HEK293 (cell line): ENCODE results near the gene ZNF8.
A peak's percentile ranks its signal among the peaks of the same experiment; 100 is the strongest.

ENCODE experiments used
- GLIS1 ChIP-seq: fragments of 450-650 bp; formaldehyde crosslinking; IDR thresholded peaks from 2 replicates; pipeline ENCODE4 v1.5.1; 2016; ENCODE audit warnings: missing biosample characterization, missing genetic modification characterization
- HOXC10 ChIP-seq: sonication (generic); formaldehyde crosslinking; IDR thresholded peaks from 2 replicates; pipeline ENCODE4 v1.8.1; 2023; ENCODE audit warnings: mild to moderate bottlenecking, missing genetic modification reagents
- MZF1 ChIP-seq: fragments of 450-650 bp; formaldehyde crosslinking; IDR thresholded peaks from 2 replicates; pipeline ENCODE4 v1.5.1; 2017; ENCODE audit warnings: missing biosample characterization, missing genetic modification characterization, borderline replicate concordance
- SP2 ChIP-seq: fragments of 450-650 bp; formaldehyde crosslinking; IDR thresholded peaks from 2 replicates; pipeline ENCODE4 v1.5.1; 2016; ENCODE audit warnings: missing biosample characterization, missing genetic modification characterization
- TCF7L2 ChIP-seq: IDR thresholded peaks from 2 replicates; pipeline ENCODE4 v1.6.1; 2011; ENCODE audit warnings: low read depth, mild to moderate bottlenecking, inconsistent platforms, low read length, moderate library complexity, borderline replicate concordance
- ZFP3 ChIP-seq: fragments of 450-650 bp; formaldehyde crosslinking; IDR thresholded peaks from 2 replicates; pipeline ENCODE4 v1.5.1; 2016; ENCODE audit warnings: low read depth, missing biosample characterization, missing genetic modification characterization
- ZFP41 ChIP-seq: fragments of 450-650 bp; formaldehyde crosslinking; IDR thresholded peaks from 2 replicates; pipeline ENCODE4 v1.5.1; 2016; ENCODE audit warnings: missing biosample characterization, missing genetic modification characterization, borderline replicate concordance
- ZNF133 ChIP-seq: fragments of 450-650 bp; formaldehyde crosslinking; IDR thresholded peaks from 2 replicates; pipeline ENCODE4 v1.5.1; 2016; ENCODE audit warnings: missing biosample characterization, missing genetic modification characterization
- ZNF24 ChIP-seq: fragments of 450-650 bp; formaldehyde crosslinking; IDR thresholded peaks from 2 replicates; pipeline ENCODE4 v1.5.1; 2016; ENCODE audit warnings: missing biosample characterization, missing genetic modification characterization
- ZNF274 ChIP-seq, 2 experiments: fragments of 200-500 bp in 1 of 2; fragments of 450-650 bp in 1 of 2; sonication (Bioruptor generic) in 1 of 2; formaldehyde crosslinking in 1 of 2; IDR thresholded peaks; 2 replicates each; pipeline versions ENCODE4 v1.5.1 to v1.6.1; 2014 to 2016; ENCODE audit warnings: borderline replicate concordance in 1 of 2, inconsistent platforms in 1 of 2, low read length in 1 of 2, missing biosample characterization in 1 of 2, missing genetic modification characterization in 1 of 2
- ZNF335 ChIP-seq: fragments of 450-650 bp; formaldehyde crosslinking; conservative IDR thresholded peaks from 2 replicates; pipeline ENCODE4 v1.5.1; 2016; ENCODE audit warnings: missing biosample characterization, missing genetic modification characterization
- ZNF394 ChIP-seq: fragments of 450-650 bp; formaldehyde crosslinking; IDR thresholded peaks from 2 replicates; pipeline ENCODE4 v1.5.1; 2016; ENCODE audit warnings: missing biosample characterization, missing genetic modification characterization, mild to moderate bottlenecking, moderate library complexity, borderline replicate concordance
- ZNF600 ChIP-seq: fragments of 450-650 bp; formaldehyde crosslinking; IDR thresholded peaks from 2 replicates; pipeline ENCODE4 v1.5.1; 2016; ENCODE audit warnings: missing biosample characterization, missing genetic modification characterization
- ZNF785 ChIP-seq: fragments of 450-650 bp; formaldehyde crosslinking; IDR thresholded peaks from 2 replicates; pipeline ENCODE4 v1.5.1; 2016; ENCODE audit warnings: missing biosample characterization, missing genetic modification characterization
- ZNF791 ChIP-seq: fragments of 450-650 bp; formaldehyde crosslinking; IDR thresholded peaks from 2 replicates; pipeline ENCODE4 v1.5.1; 2016; ENCODE audit warnings: missing biosample characterization, missing genetic modification characterization
- ZNF830 ChIP-seq: fragments of 450-650 bp; IDR thresholded peaks from 2 replicates; pipeline ENCODE4 v1.5.0; 2018; ENCODE audit warnings: missing biosample characterization, missing genetic modification characterization, low read depth, mild to moderate bottlenecking, moderate library complexity
- ZSCAN16 ChIP-seq: fragments of 450-650 bp; formaldehyde crosslinking; IDR thresholded peaks from 2 replicates; pipeline ENCODE4 v1.5.1; 2016; ENCODE audit warnings: missing biosample characterization, missing genetic modification characterization
- TF ChIP-seq, protein P1 (sequence below): fragments of 450-650 bp; formaldehyde crosslinking; conservative IDR thresholded peaks from 2 replicates; pipeline ENCODE4 v1.5.1; 2016; ENCODE audit warnings: low read depth, missing biosample characterization, missing genetic modification characterization
- TF ChIP-seq, protein P2 (sequence below): fragments of 450-650 bp; formaldehyde crosslinking; IDR thresholded peaks from 2 replicates; pipeline ENCODE4 v1.5.1; 2016; ENCODE audit warnings: missing biosample characterization, missing genetic modification characterization
- TF ChIP-seq, protein P3 (sequence below): fragments of 450-650 bp; formaldehyde crosslinking; IDR thresholded peaks from 2 replicates; pipeline ENCODE4 v1.5.1; 2016; ENCODE audit warnings: missing biosample characterization, missing genetic modification characterization
- TF ChIP-seq, protein P4 (sequence below): fragments of 450-650 bp; formaldehyde crosslinking; IDR thresholded peaks from 2 replicates; pipeline ENCODE4 v1.5.1; 2016; ENCODE audit warnings: missing biosample characterization, missing genetic modification characterization, low read depth
- TF ChIP-seq, protein P5 (sequence below): fragments of 450-650 bp; formaldehyde crosslinking; IDR thresholded peaks from 2 replicates; pipeline ENCODE4 v1.5.0; 2017; ENCODE audit warnings: missing biosample characterization, missing genetic modification characterization, borderline replicate concordance
- TF ChIP-seq, protein P6 (sequence below): fragments of 450-650 bp; formaldehyde crosslinking; IDR thresholded peaks from 2 replicates; pipeline ENCODE4 v1.5.1; 2016; ENCODE audit warnings: missing biosample characterization, missing genetic modification characterization

Gene ZNF8

DNA sequence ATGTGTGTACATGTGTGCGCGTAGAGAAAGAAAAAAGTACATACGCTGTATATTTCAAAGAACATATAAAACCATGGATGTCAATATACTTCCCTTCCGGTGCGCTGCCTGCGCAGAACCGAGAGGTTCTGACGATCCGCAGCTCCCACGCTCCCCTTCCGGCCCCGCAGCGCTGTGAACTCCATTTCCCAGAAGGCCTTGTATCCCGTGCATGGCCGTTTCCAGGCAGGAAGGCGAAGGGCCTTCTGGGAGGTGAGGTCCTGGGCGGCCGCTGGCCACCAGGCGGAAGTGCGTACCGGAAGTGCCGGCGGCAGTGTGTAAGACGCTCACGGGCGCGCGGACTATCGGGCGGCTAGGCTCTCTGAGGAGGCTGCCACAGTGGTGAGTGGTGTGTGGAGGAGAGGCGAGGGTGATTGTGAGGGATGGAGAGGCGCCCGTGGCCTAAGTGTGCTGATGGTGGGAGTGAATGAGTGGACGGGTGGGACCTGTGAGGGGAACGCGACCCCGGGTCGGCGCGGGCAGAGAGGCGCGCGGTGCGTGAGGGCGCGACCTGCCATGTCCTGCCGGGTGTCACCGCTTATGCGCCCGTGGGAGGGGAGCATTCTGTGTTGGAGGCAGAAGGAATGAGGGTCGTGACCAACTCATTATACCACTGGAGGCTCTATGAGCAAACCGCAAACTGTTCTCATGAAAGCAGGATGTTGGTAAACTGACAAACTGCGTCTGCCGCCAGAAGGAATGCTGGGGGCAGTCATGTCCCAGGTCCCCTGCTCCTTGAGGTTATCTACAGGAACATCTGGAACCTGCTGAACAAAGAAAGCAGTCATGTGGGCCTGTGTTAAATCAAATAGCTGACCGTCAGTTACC is 26.5 kb downstream of the ZNF8 start, which contains the start of gene ERVK3-1 (continued):
- TF ChIP-seq, protein P1, sequence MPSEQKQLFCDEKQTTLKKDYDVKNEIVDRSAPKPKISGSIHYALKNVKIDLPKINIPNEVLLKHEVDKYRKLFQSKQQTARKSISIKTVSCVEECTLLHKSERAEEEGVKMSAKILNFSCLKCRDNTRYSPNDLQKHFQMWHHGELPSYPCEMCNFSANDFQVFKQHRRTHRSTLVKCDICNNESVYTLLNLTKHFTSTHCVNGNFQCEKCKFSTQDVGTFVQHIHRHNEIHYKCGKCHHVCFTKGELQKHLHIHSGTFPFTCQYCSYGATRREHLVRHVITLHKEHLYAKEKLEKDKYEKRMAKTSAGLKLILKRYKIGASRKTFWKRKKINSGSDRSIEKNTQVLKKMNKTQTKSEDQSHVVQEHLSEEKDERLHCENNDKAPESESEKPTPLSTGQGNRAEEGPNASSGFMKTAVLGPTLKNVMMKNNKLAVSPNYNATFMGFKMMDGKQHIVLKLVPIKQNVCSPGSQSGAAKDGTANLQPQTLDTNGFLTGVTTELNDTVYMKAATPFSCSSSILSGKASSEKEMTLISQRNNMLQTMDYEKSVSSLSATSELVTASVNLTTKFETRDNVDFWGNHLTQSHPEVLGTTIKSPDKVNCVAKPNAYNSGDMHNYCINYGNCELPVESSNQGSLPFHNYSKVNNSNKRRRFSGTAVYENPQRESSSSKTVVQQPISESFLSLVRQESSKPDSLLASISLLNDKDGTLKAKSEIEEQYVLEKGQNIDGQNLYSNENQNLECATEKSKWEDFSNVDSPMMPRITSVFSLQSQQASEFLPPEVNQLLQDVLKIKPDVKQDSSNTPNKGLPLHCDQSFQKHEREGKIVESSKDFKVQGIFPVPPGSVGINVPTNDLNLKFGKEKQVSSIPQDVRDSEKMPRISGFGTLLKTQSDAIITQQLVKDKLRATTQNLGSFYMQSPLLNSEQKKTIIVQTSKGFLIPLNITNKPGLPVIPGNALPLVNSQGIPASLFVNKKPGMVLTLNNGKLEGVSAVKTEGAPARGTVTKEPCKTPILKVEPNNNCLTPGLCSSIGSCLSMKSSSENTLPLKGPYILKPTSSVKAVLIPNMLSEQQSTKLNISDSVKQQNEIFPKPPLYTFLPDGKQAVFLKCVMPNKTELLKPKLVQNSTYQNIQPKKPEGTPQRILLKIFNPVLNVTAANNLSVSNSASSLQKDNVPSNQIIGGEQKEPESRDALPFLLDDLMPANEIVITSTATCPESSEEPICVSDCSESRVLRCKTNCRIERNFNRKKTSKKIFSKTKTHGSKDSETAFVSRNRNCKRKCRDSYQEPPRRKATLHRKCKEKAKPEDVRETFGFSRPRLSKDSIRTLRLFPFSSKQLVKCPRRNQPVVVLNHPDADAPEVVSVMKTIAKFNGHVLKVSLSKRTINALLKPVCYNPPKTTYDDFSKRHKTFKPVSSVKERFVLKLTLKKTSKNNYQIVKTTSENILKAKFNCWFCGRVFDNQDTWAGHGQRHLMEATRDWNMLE (tag by site-specific recombination), result peak; percentile 76
- peak; percentile 19; the same call in 1 of the 2 replicates for TF ChIP-seq ZNF394 (tag by site-specific recombination)
- TF ChIP-seq ZSCAN16, result peak; percentile 72; the same call in 1 of the 2 replicates
- TF ChIP-seq, protein P2, sequence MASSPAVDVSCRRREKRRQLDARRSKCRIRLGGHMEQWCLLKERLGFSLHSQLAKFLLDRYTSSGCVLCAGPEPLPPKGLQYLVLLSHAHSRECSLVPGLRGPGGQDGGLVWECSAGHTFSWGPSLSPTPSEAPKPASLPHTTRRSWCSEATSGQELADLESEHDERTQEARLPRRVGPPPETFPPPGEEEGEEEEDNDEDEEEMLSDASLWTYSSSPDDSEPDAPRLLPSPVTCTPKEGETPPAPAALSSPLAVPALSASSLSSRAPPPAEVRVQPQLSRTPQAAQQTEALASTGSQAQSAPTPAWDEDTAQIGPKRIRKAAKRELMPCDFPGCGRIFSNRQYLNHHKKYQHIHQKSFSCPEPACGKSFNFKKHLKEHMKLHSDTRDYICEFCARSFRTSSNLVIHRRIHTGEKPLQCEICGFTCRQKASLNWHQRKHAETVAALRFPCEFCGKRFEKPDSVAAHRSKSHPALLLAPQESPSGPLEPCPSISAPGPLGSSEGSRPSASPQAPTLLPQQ (tag by site-specific recombination), result peak; percentile 86
- TF ChIP-seq ZNF24, result peak; percentile 59; the same call in 1 of the 2 replicates
- TF ChIP-seq ZNF785 (tag by site-specific recombination), result peak; percentile 80; the same call in 1 of the 2 replicates
- no peak for TF ChIP-seq ZFP3
- TF ChIP-seq ZNF133 (tag by site-specific recombination), result peak; percentile 64; the same call in 1 of the 2 replicates
- no peak for TF ChIP-seq ZNF274 (IDR thresholded peaks at IDR 0.05; ENCODE audit: low read length)
- TF ChIP-seq ZNF274 (tag by site-specific recombination; IDR thresholded peaks at IDR 0.05; ENCODE audit: borderline replicate concordance), result no peak
- no peak for TF ChIP-seq ZNF791
- TF ChIP-seq TCF7L2, result no peak; the same call in 1 of the 2 replicates
- TF ChIP-seq, protein P3, sequence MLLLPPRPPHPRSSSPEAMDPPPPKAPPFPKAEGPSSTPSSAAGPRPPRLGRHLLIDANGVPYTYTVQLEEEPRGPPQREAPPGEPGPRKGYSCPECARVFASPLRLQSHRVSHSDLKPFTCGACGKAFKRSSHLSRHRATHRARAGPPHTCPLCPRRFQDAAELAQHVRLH (tag by site-specific recombination), result peak; percentile 89
- TF ChIP-seq MZF1 (tag by site-specific recombination), result 0 out of 2 replicates have a peak, but pooled peaks have one; percentile 9
- no peak for TF ChIP-seq ZFP41 (tag by site-specific recombination)
- TF ChIP-seq SP2 (tag by site-specific recombination), result peak; percentile 77
- TF ChIP-seq ZNF600 (tag by site-specific recombination), result peak; percentile 95
- TF ChIP-seq, protein P4, sequence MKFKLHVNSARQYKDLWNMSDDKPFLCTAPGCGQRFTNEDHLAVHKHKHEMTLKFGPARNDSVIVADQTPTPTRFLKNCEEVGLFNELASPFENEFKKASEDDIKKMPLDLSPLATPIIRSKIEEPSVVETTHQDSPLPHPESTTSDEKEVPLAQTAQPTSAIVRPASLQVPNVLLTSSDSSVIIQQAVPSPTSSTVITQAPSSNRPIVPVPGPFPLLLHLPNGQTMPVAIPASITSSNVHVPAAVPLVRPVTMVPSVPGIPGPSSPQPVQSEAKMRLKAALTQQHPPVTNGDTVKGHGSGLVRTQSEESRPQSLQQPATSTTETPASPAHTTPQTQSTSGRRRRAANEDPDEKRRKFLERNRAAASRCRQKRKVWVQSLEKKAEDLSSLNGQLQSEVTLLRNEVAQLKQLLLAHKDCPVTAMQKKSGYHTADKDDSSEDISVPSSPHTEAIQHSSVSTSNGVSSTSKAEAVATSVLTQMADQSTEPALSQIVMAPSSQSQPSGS (tag by site-specific recombination), result no peak
- TF ChIP-seq GLIS1 (tag by site-specific recombination), result peak; percentile 51
- TF ChIP-seq, protein P5, sequence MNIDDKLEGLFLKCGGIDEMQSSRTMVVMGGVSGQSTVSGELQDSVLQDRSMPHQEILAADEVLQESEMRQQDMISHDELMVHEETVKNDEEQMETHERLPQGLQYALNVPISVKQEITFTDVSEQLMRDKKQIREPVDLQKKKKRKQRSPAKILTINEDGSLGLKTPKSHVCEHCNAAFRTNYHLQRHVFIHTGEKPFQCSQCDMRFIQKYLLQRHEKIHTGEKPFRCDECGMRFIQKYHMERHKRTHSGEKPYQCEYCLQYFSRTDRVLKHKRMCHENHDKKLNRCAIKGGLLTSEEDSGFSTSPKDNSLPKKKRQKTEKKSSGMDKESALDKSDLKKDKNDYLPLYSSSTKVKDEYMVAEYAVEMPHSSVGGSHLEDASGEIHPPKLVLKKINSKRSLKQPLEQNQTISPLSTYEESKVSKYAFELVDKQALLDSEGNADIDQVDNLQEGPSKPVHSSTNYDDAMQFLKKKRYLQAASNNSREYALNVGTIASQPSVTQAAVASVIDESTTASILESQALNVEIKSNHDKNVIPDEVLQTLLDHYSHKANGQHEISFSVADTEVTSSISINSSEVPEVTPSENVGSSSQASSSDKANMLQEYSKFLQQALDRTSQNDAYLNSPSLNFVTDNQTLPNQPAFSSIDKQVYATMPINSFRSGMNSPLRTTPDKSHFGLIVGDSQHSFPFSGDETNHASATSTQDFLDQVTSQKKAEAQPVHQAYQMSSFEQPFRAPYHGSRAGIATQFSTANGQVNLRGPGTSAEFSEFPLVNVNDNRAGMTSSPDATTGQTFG (tag by site-specific recombination), result no peak
- peak; percentile 96; the same call in 1 of the 2 replicates for TF ChIP-seq HOXC10 (CRISPR knock-in tag)
- TF ChIP-seq, protein P6, sequence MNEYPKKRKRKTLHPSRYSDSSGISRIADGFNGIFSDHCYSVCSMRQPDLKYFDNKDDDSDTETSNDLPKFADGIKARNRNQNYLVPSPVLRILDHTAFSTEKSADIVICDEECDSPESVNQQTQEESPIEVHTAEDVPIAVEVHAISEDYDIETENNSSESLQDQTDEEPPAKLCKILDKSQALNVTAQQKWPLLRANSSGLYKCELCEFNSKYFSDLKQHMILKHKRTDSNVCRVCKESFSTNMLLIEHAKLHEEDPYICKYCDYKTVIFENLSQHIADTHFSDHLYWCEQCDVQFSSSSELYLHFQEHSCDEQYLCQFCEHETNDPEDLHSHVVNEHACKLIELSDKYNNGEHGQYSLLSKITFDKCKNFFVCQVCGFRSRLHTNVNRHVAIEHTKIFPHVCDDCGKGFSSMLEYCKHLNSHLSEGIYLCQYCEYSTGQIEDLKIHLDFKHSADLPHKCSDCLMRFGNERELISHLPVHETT (tag by site-specific recombination), result peak; percentile 50; the same call in 1 of the 2 replicates
- TF ChIP-seq ZNF335, result peak; percentile 97
- no peak for TF ChIP-seq ZNF830 (tag by site-specific recombination)
